Tibial nerve (tissue), 4 donors: ENCODE results near the gene ANKMY1. TPM values are rescaled to one million over a fixed set of nuclear protein-coding genes. Genes with fewer than 3 reads are reported as not detected.

Experiments used
- DNase-seq, 2 donors: peaks; one replicate each; pipeline ENCODE4 v3.0.0-alpha.2; 2019; ENCODE audit warnings: low spot score in 2 of 2
- H3K27ac ChIP-seq, 4 donors: fragments of 200-600 bp; sonication (generic) in 3 of 4; one replicate each; pipeline ENCODE4 v1.5.1; 2017 to 2019; ENCODE audit warnings: mild to moderate bottlenecking in 1 of 4
- H3K27me3 ChIP-seq, 2 donors: fragments of 200-600 bp; sonication (generic) in 1 of 2; one replicate each; pipeline versions ENCODE4 v1.5.1 to v1.6.0; 2017 to 2019
- H3K36me3 ChIP-seq, 3 donors: fragments of 200-600 bp; sonication (generic); one replicate each; pipeline ENCODE4 v1.5.1; 2018 to 2019
- H3K4me1 ChIP-seq, 4 donors: fragments of 200-600 bp; sonication (generic) in 3 of 4; one replicate each; pipeline ENCODE4 v1.5.1; 2017 to 2019
- H3K4me3 ChIP-seq, 4 donors: fragments of 200-600 bp; sonication (generic) in 3 of 4; one replicate each; pipeline ENCODE4 v1.5.1; 2017 to 2019; ENCODE audit warnings: mild to moderate bottlenecking in 1 of 4, moderate library complexity in 1 of 4
- H3K9me3 ChIP-seq, 4 donors: fragments of 200-600 bp; sonication (generic) in 3 of 4; one replicate each; pipeline ENCODE4 v1.5.1; 2017 to 2019
- EP300 ChIP-seq, 2 donors: sonication (generic); formaldehyde crosslinking; IDR thresholded peaks; one replicate each; pipeline ENCODE4 v1.6.1; 2017; ENCODE audit warnings: antibody characterized with exemption in 2 of 2, mild to moderate bottlenecking in 1 of 2
- POLR2A ChIP-seq, 2 donors: fragments of 450-650 bp; IDR thresholded peaks; one replicate each; pipeline ENCODE4 v1.6.1; 2017; ENCODE audit warnings: antibody characterized with exemption in 2 of 2, mild to moderate bottlenecking in 2 of 2, moderate library complexity in 2 of 2
- WGBS, 2 donors: methylation state at CpG; one replicate each; pipeline ENCODE4 v1.1.5; 2018; 5-methylcytosine and 5-hydroxymethylcytosine counted together
- total RNA-seq, 4 donors: library from RNA; depleted of rRNA; stranded (reverse); fragments of >200 nt; gene quantifications; one replicate each; pipeline ENCODE4 v1.1.0, GENCODE V29; 2016
- TF ChIP-seq, protein P1 (sequence below), 5 experiments: fragments of 200-600 bp in 3 of 5; fragments of 450-650 bp in 2 of 5; sonication (generic) in 3 of 5; IDR thresholded peaks; one replicate each; pipeline ENCODE4 v1.5.1; 2016 to 2019; ENCODE audit warnings: antibody characterized with exemption in 5 of 5, mild to moderate bottlenecking in 3 of 5, moderate library complexity in 2 of 5

Gene ANKMY1
- total RNA-seq, 4 donors from 2014 or later: 14.2 to 24.0 (median 21.4) TPM

- no peak for TF ChIP-seq POLR2A (IDR thresholded peaks at IDR 0.05)
- TF ChIP-seq, protein P1, sequence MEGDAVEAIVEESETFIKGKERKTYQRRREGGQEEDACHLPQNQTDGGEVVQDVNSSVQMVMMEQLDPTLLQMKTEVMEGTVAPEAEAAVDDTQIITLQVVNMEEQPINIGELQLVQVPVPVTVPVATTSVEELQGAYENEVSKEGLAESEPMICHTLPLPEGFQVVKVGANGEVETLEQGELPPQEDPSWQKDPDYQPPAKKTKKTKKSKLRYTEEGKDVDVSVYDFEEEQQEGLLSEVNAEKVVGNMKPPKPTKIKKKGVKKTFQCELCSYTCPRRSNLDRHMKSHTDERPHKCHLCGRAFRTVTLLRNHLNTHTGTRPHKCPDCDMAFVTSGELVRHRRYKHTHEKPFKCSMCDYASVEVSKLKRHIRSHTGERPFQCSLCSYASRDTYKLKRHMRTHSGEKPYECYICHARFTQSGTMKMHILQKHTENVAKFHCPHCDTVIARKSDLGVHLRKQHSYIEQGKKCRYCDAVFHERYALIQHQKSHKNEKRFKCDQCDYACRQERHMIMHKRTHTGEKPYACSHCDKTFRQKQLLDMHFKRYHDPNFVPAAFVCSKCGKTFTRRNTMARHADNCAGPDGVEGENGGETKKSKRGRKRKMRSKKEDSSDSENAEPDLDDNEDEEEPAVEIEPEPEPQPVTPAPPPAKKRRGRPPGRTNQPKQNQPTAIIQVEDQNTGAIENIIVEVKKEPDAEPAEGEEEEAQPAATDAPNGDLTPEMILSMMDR (IDR thresholded peaks at IDR 0.05): no peak
- TF ChIP-seq EP300 (IDR thresholded peaks at IDR 0.05): no peak
- Histone ChIP-seq H3K9me3 (no peaks in the 10 kb centered on the region), H3K4me1 (peaks cover 0 to 37% (median 28%) of the 10 kb centered on the region in 4 donors), H3K27me3 (no peaks in the 10 kb centered on the region), H3K27ac (no peak overlapping the region), H3K4me3 (no peak overlapping the region), H3K36me3 (peaks cover 0 to 45% (median 0%) of the 10 kb centered on the region in 3 donors)
- no peak for DNase-seq
- 91 to 92% methylated on average over 10 to 16 of the region's 16 CpGs for WGBS, 2 donors
These were observed 2.1 kb downstream of the ANKMY1 start for GRCh38 chr2:240555541-240556250.

- Histone ChIP-seq H3K27ac (no peak overlapping the region), H3K9me3 (no peaks in the 10 kb centered on the region), H3K36me3 (peaks cover 0 to 53% (median 0%) of the 10 kb centered on the region in 3 donors), H3K4me1 (peaks cover 0 to 35% (median 28%) of the 10 kb centered on the region in 4 donors), H3K4me3 (no peak overlapping the region), H3K27me3 (no peaks in the 10 kb centered on the region)
- 92 to 95% methylated on average over 17 of the region's 17 CpGs for WGBS, 2 donors
- no peak for TF ChIP-seq EP300 (IDR thresholded peaks at IDR 0.05)
- TF ChIP-seq POLR2A (IDR thresholded peaks at IDR 0.05): no peak
- TF ChIP-seq, protein P1 (IDR thresholded peaks at IDR 0.05): no peak
- DNase-seq: no peak
These were observed 2.9 kb downstream of the ANKMY1 start for GRCh38 chr2:240554767-240555493.

DNA sequence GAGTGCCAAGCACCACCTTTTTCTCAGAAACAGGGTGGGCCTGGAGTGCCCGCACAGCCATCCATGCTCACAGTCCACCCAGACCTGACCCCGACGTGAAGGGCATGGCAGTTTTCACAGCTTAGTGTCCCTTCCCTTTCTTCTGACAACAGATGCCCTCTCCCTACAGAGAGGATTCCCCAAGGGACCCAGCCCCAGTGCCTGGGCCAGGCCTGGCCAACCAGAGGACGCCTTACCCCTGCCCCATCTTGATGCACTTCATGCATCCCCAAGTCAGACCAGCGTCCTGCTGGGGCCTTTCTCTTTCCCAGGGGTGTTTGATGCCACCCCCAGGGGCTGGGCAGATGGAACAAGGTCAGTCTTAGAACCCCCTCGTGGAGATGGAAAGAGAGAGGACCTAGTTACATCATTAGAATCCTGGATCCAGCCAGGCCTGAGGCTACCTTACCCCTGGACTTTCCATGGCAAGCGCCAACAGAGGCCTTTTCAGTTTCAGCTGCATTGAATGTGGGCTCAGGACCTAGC is 3.8 kb downstream of the ANKMY1 start:
- no peak for DNase-seq

DNA sequence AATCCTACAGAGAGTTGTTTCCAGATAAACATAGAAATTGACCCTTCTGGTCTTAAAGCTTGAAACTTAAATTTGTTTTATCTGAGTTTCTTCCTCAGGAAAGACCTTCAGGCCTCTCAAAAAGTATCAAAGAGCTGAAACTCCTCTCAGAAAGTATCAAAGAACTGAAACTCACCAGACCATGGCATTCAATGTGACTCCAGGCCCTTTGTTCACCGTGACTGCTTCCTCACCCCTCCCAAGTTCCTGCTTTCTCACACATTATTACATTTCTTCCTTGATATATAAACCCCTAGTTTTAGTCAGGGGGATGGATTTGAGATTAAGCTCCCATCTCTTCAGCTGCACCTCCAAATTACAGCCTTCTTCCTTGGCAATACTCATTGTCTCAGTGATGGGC is 6.0 kb downstream of the ANKMY1 start:
- 35 to 50% methylated on average over 1 of the region's 1 CpG for WGBS, 2 donors
- Histone ChIP-seq H3K4me1 (peaks cover 0 to 4% (median under 1%) of the 10 kb centered on the region in 4 donors), H3K4me3 (no peak overlapping the region), H3K36me3 (peaks cover 0 to 53% (median 0%) of the 10 kb centered on the region in 3 donors), H3K27me3 (no peaks in the 10 kb centered on the region), H3K9me3 (no peaks in the 10 kb centered on the region), H3K27ac (no peak overlapping the region)
- DNase-seq: no peak
- no peak for TF ChIP-seq POLR2A (IDR thresholded peaks at IDR 0.05)
- TF ChIP-seq, protein P1 (IDR thresholded peaks at IDR 0.05): no peak
- TF ChIP-seq EP300 (IDR thresholded peaks at IDR 0.05): no peak

More for the DNA sequence above, 3.8 kb downstream of the ANKMY1 start:
- Histone ChIP-seq H3K4me3 (no peak overlapping the region), H3K9me3 (no peaks in the 10 kb centered on the region), H3K27ac (no peak overlapping the region), H3K4me1 (peaks cover 0 to 26% (median 19%) of the 10 kb centered on the region in 4 donors), H3K36me3 (peaks cover 0 to 53% (median 0%) of the 10 kb centered on the region in 3 donors), H3K27me3 (no peaks in the 10 kb centered on the region)
- 85 to 90% methylated on average over 6 to 7 of the region's 7 CpGs for WGBS, 2 donors
- TF ChIP-seq, protein P1 (IDR thresholded peaks at IDR 0.05): no peak
- no peak for TF ChIP-seq POLR2A (IDR thresholded peaks at IDR 0.05)
- TF ChIP-seq EP300 (IDR thresholded peaks at IDR 0.05): no peak

DNA sequence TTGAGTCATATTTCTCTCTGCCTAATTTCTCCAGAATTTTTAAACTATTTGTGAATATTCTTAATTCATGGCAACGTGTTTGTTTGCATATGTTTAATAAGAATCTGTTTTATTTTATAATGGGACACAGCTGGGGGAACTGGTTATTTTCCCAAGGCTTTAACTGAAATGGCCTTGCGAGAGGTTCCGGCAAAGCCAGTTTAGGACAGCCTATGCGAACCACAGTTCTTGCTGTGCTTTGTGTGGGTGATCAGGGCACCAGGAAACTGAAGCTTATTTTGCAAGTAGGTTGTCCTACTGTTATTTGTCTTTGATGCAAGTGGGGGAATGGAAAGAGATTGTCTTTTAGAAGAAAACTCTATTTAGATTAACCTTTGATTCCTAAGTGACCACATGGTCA is 6.5 kb downstream of the ANKMY1 start:
- Histone ChIP-seq H3K4me3 (no peak overlapping the region), H3K4me1 (no peaks in the 10 kb centered on the region), H3K27ac (no peak overlapping the region), H3K36me3 (peaks cover 0 to 53% (median 0%) of the 10 kb centered on the region in 3 donors), H3K27me3 (no peaks in the 10 kb centered on the region), H3K9me3 (no peaks in the 10 kb centered on the region)
- 83 to 94% methylated on average over 4 of the region's 4 CpGs for WGBS, 2 donors
- no peak for TF ChIP-seq EP300 (IDR thresholded peaks at IDR 0.05)
- DNase-seq: no peak
